Liver (tissue), 9 donors: ENCODE measurements around the gene MAML3. TPM values are rescaled to one million over a fixed set of nuclear protein-coding genes. Genes with fewer than 3 reads are reported as not detected.

Experiments
- DNase-seq: peaks from one replicate; pipeline ENCODE4 v3.0.0-alpha.2; 2017; ENCODE audit warnings: low spot score
- H3K27ac ChIP-seq, 2 donors: one replicate each; pipeline ENCODE4 v1.7.0; 2013; ENCODE audit warnings: inconsistent platforms in 2 of 2, low read length in 2 of 2, control low read depth in 1 of 2, low read depth in 1 of 2, mild to moderate bottlenecking in 1 of 2
- H3K27me3 ChIP-seq, 4 donors: one replicate each; pipeline versions ENCODE4 v1.6.1 to v1.7.0; 2013; ENCODE audit warnings: low read length in 3 of 4, inconsistent platforms in 1 of 4, mild to moderate bottlenecking in 1 of 4, moderate library complexity in 1 of 4; ENCODE audit not compliant: control insufficient read depth in 4 of 4, insufficient read depth in 4 of 4
- H3K36me3 ChIP-seq, 4 donors: one replicate each; pipeline versions ENCODE4 v1.6.1 to v1.7.0; 2013; ENCODE audit warnings: low read length in 3 of 4, mild to moderate bottlenecking in 3 of 4, low read depth in 1 of 4, moderate library complexity in 1 of 4; ENCODE audit not compliant: control insufficient read depth in 4 of 4, insufficient read depth in 3 of 4
- H3K4me1 ChIP-seq, 4 donors: one replicate each; pipeline versions ENCODE4 v1.6.1 to v1.7.0; 2013; ENCODE audit warnings: low read length in 3 of 4, mild to moderate bottlenecking in 3 of 4, moderate library complexity in 1 of 4; ENCODE audit not compliant: control insufficient read depth in 4 of 4, insufficient read depth in 4 of 4
- H3K4me3 ChIP-seq, 3 donors: one replicate each; pipeline versions ENCODE4 v1.6.1 to v1.7.0; 2013; ENCODE audit warnings: low read length in 3 of 3, control low read depth in 1 of 3, low read depth in 1 of 3, mild to moderate bottlenecking in 1 of 3
- H3K9ac ChIP-seq, 2 donors: one replicate each; pipeline ENCODE4 v1.7.0; 2013; ENCODE audit warnings: low read length in 2 of 2, mild to moderate bottlenecking in 2 of 2, moderate library complexity in 2 of 2, control low read depth in 1 of 2, low read depth in 1 of 2
- H3K9me3 ChIP-seq, 4 donors: one replicate each; pipeline versions ENCODE4 v1.6.1 to v1.7.0; 2013; ENCODE audit warnings: low read length in 3 of 4; ENCODE audit not compliant: control insufficient read depth in 4 of 4
- CTCF ChIP-seq: fragments of 150-350 bp; IDR thresholded peaks from 2 replicates; pipeline ENCODE4 v1.5.1; 2017; ENCODE audit warnings: improper control_type of control experiment, low read depth, low read length; ENCODE audit not compliant: missing input control
- EGR1 ChIP-seq, 2 donors: IDR thresholded peaks; 2 replicates each; pipeline ENCODE4 v1.6.1; 2016 to 2018; ENCODE audit warnings: antibody characterized with exemption in 2 of 2, low read depth in 2 of 2
- FOXA1 ChIP-seq: IDR thresholded peaks from 2 replicates; pipeline ENCODE4 v1.6.1; 2016; ENCODE audit warnings: antibody characterized with exemption
- FOXA2 ChIP-seq: IDR thresholded peaks from 2 replicates; pipeline ENCODE4 v1.6.1; 2016; ENCODE audit warnings: antibody characterized with exemption
- GABPA ChIP-seq, 2 donors: IDR thresholded peaks in 1 of 2; conservative IDR thresholded peaks in 1 of 2; 2 replicates each; pipeline ENCODE4 v1.6.1; 2016; ENCODE audit warnings: antibody characterized with exemption in 2 of 2, mild to moderate bottlenecking in 1 of 2, moderate library complexity in 1 of 2
- HNF4A ChIP-seq, 2 donors: conservative IDR thresholded peaks; 2 replicates each; pipeline ENCODE4 v1.6.1; 2016; ENCODE audit warnings: antibody characterized with exemption in 2 of 2, mild to moderate bottlenecking in 2 of 2
- HNF4G ChIP-seq: IDR thresholded peaks from 2 replicates; pipeline ENCODE4 v1.6.1; 2016; ENCODE audit warnings: antibody characterized with exemption
- JUND ChIP-seq, 2 donors: IDR thresholded peaks; 2 replicates each; pipeline ENCODE4 v1.6.1; 2016; ENCODE audit warnings: antibody characterized with exemption in 2 of 2
- MAX ChIP-seq: IDR thresholded peaks from 2 replicates; pipeline ENCODE4 v1.6.1; 2016; ENCODE audit warnings: antibody characterized with exemption
- NR2F2 ChIP-seq: IDR thresholded peaks from 2 replicates; pipeline ENCODE4 v1.6.1; 2016; ENCODE audit warnings: antibody characterized with exemption
- RAD21 ChIP-seq, 2 donors: IDR thresholded peaks; 2 replicates each; pipeline ENCODE4 v1.6.1; 2016; ENCODE audit warnings: antibody characterized with exemption in 2 of 2, mild to moderate bottlenecking in 2 of 2
- RXRA ChIP-seq, 2 donors: IDR thresholded peaks; 2 replicates each; pipeline ENCODE4 v1.6.1; 2017 to 2018; ENCODE audit warnings: antibody characterized with exemption in 2 of 2, mild to moderate bottlenecking in 1 of 2
- TAF1 ChIP-seq: conservative IDR thresholded peaks from 2 replicates; pipeline ENCODE4 v1.6.1; 2016; ENCODE audit warnings: antibody characterized with exemption, mild to moderate bottlenecking
- YY1 ChIP-seq: IDR thresholded peaks from 2 replicates; pipeline ENCODE4 v1.6.1; 2016; ENCODE audit warnings: antibody characterized with exemption, mild to moderate bottlenecking
- ZBTB33 ChIP-seq: IDR thresholded peaks from 2 replicates; pipeline ENCODE4 v1.6.1; 2016; ENCODE audit warnings: antibody characterized with exemption
- WGBS: extraction: QIAGEN DNeasy Blood & Tissue Kit; methylation state at CpG from one replicate; pipeline ENCODE4 v1.1.7; 2013; 5-methylcytosine and 5-hydroxymethylcytosine counted together
- polyA plus RNA-seq, 2 donors: library from polyadenylated mRNA; stranded (reverse) in 1 of 2; unstranded in 1 of 2; fragments of 200-250 nt in 1 of 2; fragments of >200 nt in 1 of 2; fragmentation: Nextera tagmentation in 1 of 2; extraction: Ambion mirVana in 1 of 2; gene quantifications; one replicate each; pipeline versions ENCODE4 v1.2.1 to v1.2.3, GENCODE V29; 2013 to 2015
- total RNA-seq, 2 donors: library from RNA; depleted of rRNA; stranded (reverse); fragments of >200 nt; gene quantifications; one replicate each; pipeline ENCODE4 v1.2.3, GENCODE V29; 2014
- TF ChIP-seq, protein P1 (sequence below): IDR thresholded peaks from 2 replicates; pipeline ENCODE4 v1.6.1; 2016; ENCODE audit warnings: antibody characterized with exemption, mild to moderate bottlenecking
- TF ChIP-seq, protein P2 (sequence below): IDR thresholded peaks from 2 replicates; pipeline ENCODE4 v1.6.1; 2016; ENCODE audit warnings: antibody characterized with exemption
- donor health status: healthy.
- donor health status: healthy.
- donor health status: healthy.
- donor health status: healthy.
- donor health status: healthy.

Gene MAML3
- total and polyA plus RNA-seq, 4 donors: 1.3 to 4.3 (median 2.7) TPM

GRCh38 chr4:140115140-140115539 is 38.8 kb downstream of the MAML3 start:
- Histone ChIP-seq H3K27ac (no peak overlapping the region), H3K9me3 (no peaks in the 10 kb centered on the region), H3K4me3 (no peak overlapping the region), H3K4me1 (peaks cover 6 to 21% (median 16%) of the 10 kb centered on the region in 4 donors), H3K27me3 (no peaks in the 10 kb centered on the region), H3K9ac (no peak overlapping the region), H3K36me3 (no peaks in the 10 kb centered on the region)
- DNase-seq: no peak
- no peak for TF ChIP-seq RXRA (IDR thresholded peaks at IDR 0.05)
- TF ChIP-seq, protein P1, sequence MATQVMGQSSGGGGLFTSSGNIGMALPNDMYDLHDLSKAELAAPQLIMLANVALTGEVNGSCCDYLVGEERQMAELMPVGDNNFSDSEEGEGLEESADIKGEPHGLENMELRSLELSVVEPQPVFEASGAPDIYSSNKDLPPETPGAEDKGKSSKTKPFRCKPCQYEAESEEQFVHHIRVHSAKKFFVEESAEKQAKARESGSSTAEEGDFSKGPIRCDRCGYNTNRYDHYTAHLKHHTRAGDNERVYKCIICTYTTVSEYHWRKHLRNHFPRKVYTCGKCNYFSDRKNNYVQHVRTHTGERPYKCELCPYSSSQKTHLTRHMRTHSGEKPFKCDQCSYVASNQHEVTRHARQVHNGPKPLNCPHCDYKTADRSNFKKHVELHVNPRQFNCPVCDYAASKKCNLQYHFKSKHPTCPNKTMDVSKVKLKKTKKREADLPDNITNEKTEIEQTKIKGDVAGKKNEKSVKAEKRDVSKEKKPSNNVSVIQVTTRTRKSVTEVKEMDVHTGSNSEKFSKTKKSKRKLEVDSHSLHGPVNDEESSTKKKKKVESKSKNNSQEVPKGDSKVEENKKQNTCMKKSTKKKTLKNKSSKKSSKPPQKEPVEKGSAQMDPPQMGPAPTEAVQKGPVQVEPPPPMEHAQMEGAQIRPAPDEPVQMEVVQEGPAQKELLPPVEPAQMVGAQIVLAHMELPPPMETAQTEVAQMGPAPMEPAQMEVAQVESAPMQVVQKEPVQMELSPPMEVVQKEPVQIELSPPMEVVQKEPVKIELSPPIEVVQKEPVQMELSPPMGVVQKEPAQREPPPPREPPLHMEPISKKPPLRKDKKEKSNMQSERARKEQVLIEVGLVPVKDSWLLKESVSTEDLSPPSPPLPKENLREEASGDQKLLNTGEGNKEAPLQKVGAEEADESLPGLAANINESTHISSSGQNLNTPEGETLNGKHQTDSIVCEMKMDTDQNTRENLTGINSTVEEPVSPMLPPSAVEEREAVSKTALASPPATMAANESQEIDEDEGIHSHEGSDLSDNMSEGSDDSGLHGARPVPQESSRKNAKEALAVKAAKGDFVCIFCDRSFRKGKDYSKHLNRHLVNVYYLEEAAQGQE: no peak
- no peak for TF ChIP-seq HNF4A (conservative IDR thresholded peaks at IDR 0.05)
- TF ChIP-seq NR2F2: no peak
- TF ChIP-seq EGR1 (IDR thresholded peaks at IDR 0.05; ENCODE audit: low read depth in 2 of 2): no peak
- TF ChIP-seq, protein P2, sequence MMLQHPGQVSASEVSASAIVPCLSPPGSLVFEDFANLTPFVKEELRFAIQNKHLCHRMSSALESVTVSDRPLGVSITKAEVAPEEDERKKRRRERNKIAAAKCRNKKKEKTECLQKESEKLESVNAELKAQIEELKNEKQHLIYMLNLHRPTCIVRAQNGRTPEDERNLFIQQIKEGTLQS: no peak
- TF ChIP-seq YY1: no peak
- TF ChIP-seq FOXA2: no peak
- TF ChIP-seq GABPA (IDR thresholded peaks at IDR 0.05 in 1 of 2, conservative IDR thresholded peaks at IDR 0.05 in 1 of 2): no peak
- TF ChIP-seq MAX: no peak
- TF ChIP-seq HNF4G: no peak
- TF ChIP-seq ZBTB33: no peak
- no peak for TF ChIP-seq FOXA1
- no peak for TF ChIP-seq JUND (IDR thresholded peaks at IDR 0.05)
- TF ChIP-seq RAD21 (IDR thresholded peaks at IDR 0.05): no peak
- TF ChIP-seq CTCF: no peak

DNA sequence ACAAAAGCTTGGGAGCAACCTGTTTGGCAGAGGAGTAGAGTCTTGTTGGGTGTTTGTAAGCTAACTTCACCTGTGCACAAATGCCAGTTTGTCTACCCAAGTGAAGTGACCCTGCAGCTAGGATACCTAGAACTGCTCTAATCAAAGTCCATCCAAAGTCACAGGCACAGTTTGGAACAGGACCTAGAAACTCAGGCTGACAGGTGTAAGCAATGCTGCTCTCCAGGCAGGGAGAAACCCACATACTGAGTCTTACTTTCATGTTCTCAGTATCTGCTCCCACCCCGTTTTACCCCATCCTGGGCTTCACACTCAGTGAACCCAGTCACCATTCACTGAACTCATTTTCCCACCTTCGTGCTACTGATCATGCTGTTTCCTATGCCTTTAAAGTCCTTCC is 40.3 kb downstream of the MAML3 start:
- DNase-seq: no peak
- peak in 1 of 2 donors; percentile 29 for TF ChIP-seq JUND (IDR thresholded peaks at IDR 0.05)
- peak; percentile 63 for TF ChIP-seq HNF4G
- peak; percentile 3 for TF ChIP-seq MAX
- no peak for TF ChIP-seq NR2F2
- TF ChIP-seq, protein P1: no peak
- TF ChIP-seq CTCF: no peak
- peak; percentile 44 to 61 for TF ChIP-seq RXRA (IDR thresholded peaks at IDR 0.05)
- TF ChIP-seq, protein P2: no peak
- no peak for TF ChIP-seq TAF1
- TF ChIP-seq FOXA1: no peak

More for the DNA sequence above, 40.3 kb downstream of the MAML3 start:
- Histone ChIP-seq H3K4me1 (peaks cover 6 to 21% (median 17%) of the 10 kb centered on the region in 4 donors), H3K4me3 (no peak overlapping the region), H3K27me3 (no peaks in the 10 kb centered on the region), H3K9ac (no peak overlapping the region), H3K9me3 (no peaks in the 10 kb centered on the region), H3K36me3 (no peaks in the 10 kb centered on the region), H3K27ac (peak overlapping the region in 1 of 2 donors; percentile 38)
- WGBS: 41% methylated on average over 2 of the region's 2 CpGs
